ENCODE measurements around the gene PGAP3. TPM values are rescaled to one million over a fixed set of nuclear protein-coding genes. Genes with fewer than 3 reads are reported as not detected.

PGAP3 gene
- total and polyA plus RNA-seq, 2 of the 4 experiments (the other 2 are of a cell fraction), result 4.3 to 9.8 TPM

GRCh38 chr17:39696731-39697130 is 8.9 kb upstream of the PGAP3 start:
- WGBS, 2 experiments (ENCODE audit: extremely low coverage in 2 of 2, insufficient read length in 1 of 2), result 73% methylated on average over 2 of the region's 6 CpGs; no CpG with 5 or more reads in 1 of the 2 experiments
- DNase-seq (no peak), ATAC-seq (ENCODE audit: low read depth) (no peak)
- TF ChIP-seq RFX5 (IDR thresholded peaks at IDR 0.05; ENCODE audit: low read depth, low read length) (no peak), RCOR1 (IDR thresholded peaks at IDR 0.05; ENCODE audit: insufficient replicate concordance, low read length) (no peak), CHD1 (IDR thresholded peaks at IDR 0.05; ENCODE audit: low read depth, low read length) (no peak), MAZ (IDR thresholded peaks at IDR 0.05; ENCODE audit: borderline replicate concordance, low read depth, low read length) (no peak), RAD21 (IDR thresholded peaks at IDR 0.05; ENCODE audit: low read length) (no peak), CTCF (conservative IDR thresholded peaks at IDR 0.05; ENCODE audit: low read depth, low read length) (no peak), POLR2A (IDR thresholded peaks at IDR 0.05; ENCODE audit: low read depth, low read length) (no peak), BHLHE40 (IDR thresholded peaks at IDR 0.05; ENCODE audit: low read depth, low read length) (no peak), NFE2L2 (IDR thresholded peaks at IDR 0.05; ENCODE audit: low read depth, low read length) (no peak), MAFK (IDR thresholded peaks at IDR 0.05; ENCODE audit: low read depth, low read length) (no peak), ELK1 (IDR thresholded peaks at IDR 0.05; ENCODE audit: borderline replicate concordance, low read depth, low read length) (no peak), FOS (IDR thresholded peaks at IDR 0.05; ENCODE audit: low read depth, low read length) (no peak), USF2 (IDR thresholded peaks at IDR 0.05; ENCODE audit: low read depth, low read length) (no peak), CEBPB (IDR thresholded peaks at IDR 0.05; ENCODE audit: low read depth, low read length) (no peak), MXI1 (IDR thresholded peaks at IDR 0.05; ENCODE audit: borderline replicate concordance, low read depth, low read length) (no peak), SMC3 (IDR thresholded peaks at IDR 0.05; ENCODE audit: low read depth, low read length) (no peak)
- Histone ChIP-seq H2BK120ac (ENCODE audit: low read depth, low read length) (no peak overlapping the region), H3K9me1 (ENCODE audit: insufficient read depth, low read length) (peaks cover 12% of the 10 kb centered on the region), H2BK15ac (ENCODE audit: low read depth, low read length) (no peak overlapping the region), H2AFZ (replicated peaks; ENCODE audit: low read length, poor library complexity) (no peak overlapping the region), H3K79me1 (ENCODE audit: low read depth in 1 of 2, low read length in 2 of 2) (peaks cover 0 to 22% of the 10 kb centered on the region in 2 experiments; a peak in 3 of 4 replicates), H3K18ac (ENCODE audit: low read depth, low read length) (no peak overlapping the region), H3K9ac (ENCODE audit: low read depth, low read length) (no peak overlapping the region), H3K23ac (ENCODE audit: low read depth, low read length) (no peak overlapping the region), H3K4ac (ENCODE audit: low read depth, low read length) (no peak overlapping the region), H4K5ac (ENCODE audit: low read depth, low read length) (no peak overlapping the region), H2BK5ac (ENCODE audit: low read depth, low read length, poor library complexity, severe bottlenecking) (no peak overlapping the region), H3K36me3 (ENCODE audit: control insufficient read depth, insufficient read depth, low read length) (no peaks in the 10 kb centered on the region), H3K4me1 (ENCODE audit: control insufficient read depth, insufficient read depth, low read length) (peaks cover 10% of the 10 kb centered on the region), H3K56ac (ENCODE audit: extremely low read depth, insufficient read depth, low read length) (no peak overlapping the region), H2AK9ac (replicated peaks; ENCODE audit: low read depth, low read length, poor library complexity) (no peak overlapping the region), H3K27me3 (ENCODE audit: control insufficient read depth, insufficient read depth, low read length) (no peaks in the 10 kb centered on the region), H4K91ac (ENCODE audit: insufficient read depth, low read depth, low read length) (no peak overlapping the region), H4K20me1 (ENCODE audit: insufficient read depth, low read length) (peaks cover 9% of the 10 kb centered on the region), H3K9me3 (ENCODE audit: control insufficient read depth, insufficient read depth, low read length) (no peaks in the 10 kb centered on the region), H2BK20ac (ENCODE audit: low read depth, low read length) (no peak overlapping the region), H2AK5ac (ENCODE audit: low read depth, low read length) (no peak overlapping the region), H3K27ac (ENCODE audit: insufficient read depth, low read length) (no peak overlapping the region), H3K4me2 (ENCODE audit: low read depth, low read length) (no peak overlapping the region), H3K4me3 (ENCODE audit: insufficient read depth, low read depth, low read length) (no peak overlapping the region), H3K14ac (replicated peaks; ENCODE audit: low read depth, low read length) (no peak overlapping the region), H4K8ac (ENCODE audit: low read depth in 2 of 2, low read length in 2 of 2) (no peak overlapping the region)
- ChIA-PET CTCF (no interaction called here), POLR2A (ENCODE audit: unreplicated experiment) (interaction anchor here (1.3 kb wide), 1 partner anchor 9 kb away, joined by 4 read pairs; the partner anchor contains the start of gene PGAP3)
- dilution Hi-C loops (cut with HindIII; ENCODE audit: low sequenced_read_pairs, unreplicated experiment), result no loop called here
- no TSS peak for BruUV-seq (replicated peaks)
- intact Hi-C loops (cut with micrococcal nuclease), result no loop called here
- in situ Hi-C loops (cut with MboI; ENCODE audit: low sequenced_read_pairs), result no loop called here

Data from IMR-90 (cell line).